Fibroblast of skin of right biceps (primary cell): ENCODE results near the gene ARHGEF7.
A peak's percentile ranks its signal among the peaks of the same experiment; 100 is the strongest.
"Not testable (repeated sequence)": the region's sequence is repeated elsewhere in the genome, so short reads cannot be mapped to it uniquely, and the experiment has no call there.

Source experiments
- DNase-seq: peaks from one replicate; pipeline ENCODE4 v3.0.0-alpha.2; 2013

Gene ARHGEF7, protein sequence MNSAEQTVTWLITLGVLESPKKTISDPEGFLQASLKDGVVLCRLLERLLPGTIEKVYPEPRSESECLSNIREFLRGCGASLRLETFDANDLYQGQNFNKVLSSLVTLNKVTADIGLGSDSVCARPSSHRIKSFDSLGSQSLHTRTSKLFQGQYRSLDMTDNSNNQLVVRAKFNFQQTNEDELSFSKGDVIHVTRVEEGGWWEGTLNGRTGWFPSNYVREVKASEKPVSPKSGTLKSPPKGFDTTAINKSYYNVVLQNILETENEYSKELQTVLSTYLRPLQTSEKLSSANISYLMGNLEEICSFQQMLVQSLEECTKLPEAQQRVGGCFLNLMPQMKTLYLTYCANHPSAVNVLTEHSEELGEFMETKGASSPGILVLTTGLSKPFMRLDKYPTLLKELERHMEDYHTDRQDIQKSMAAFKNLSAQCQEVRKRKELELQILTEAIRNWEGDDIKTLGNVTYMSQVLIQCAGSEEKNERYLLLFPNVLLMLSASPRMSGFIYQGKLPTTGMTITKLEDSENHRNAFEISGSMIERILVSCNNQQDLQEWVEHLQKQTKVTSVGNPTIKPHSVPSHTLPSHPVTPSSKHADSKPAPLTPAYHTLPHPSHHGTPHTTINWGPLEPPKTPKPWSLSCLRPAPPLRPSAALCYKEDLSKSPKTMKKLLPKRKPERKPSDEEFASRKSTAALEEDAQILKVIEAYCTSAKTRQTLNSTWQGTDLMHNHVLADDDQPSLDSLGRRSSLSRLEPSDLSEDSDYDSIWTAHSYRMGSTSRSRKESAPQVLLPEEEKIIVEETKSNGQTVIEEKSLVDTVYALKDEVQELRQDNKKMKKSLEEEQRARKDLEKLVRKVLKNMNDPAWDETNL

GRCh38 chr13:111115061-111115964 lies at the start of gene ARHGEF7:
Gene ARHGEF7, plus strand, starts transcription at chr13:111115310. Its CDS starts 217 bp downstream, at chr13:111115527.
- no peak for DNase-seq

DNA sequence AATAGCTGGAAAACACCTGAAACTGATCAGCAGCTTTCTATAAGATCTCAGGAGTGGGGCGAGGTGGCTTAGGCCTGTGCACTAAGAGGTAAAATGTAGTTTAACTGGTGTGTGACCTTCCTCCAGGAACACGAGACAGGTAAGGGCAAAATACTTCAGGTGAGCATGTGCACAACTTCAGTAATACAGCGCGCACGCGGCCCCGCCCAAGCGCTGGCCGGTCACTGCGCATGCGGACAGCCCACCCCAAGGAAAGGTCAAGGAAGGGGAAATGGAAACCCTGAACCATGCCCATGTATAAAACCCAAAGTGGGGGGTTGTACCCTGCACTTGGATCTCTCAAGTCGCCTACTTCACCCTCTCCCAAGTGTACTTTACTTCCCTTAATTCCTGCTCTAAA lies 49.4 kb upstream of the ARHGEF7 start:
- DNase-seq, result no peak

DNA sequence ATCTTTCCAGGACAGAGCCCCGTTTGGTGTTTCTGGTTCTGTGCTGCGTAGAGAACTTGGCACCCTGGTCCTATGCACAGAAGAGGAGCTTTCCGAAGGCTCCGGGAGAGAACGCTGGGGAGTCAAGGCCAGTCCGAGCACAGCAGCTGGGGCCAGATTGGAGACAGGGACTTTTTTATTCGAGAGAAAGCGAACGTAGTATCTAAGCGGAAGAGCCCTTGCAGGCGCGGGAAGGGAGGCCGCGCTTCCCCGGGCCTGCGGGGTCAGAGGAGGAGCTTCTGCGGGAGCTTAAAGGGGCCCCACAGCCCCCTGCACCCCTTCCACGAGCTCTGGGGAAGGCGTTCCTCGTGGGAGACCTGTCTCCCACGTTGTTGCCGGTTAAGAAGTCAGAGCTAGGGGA lies 48.6 kb upstream of the ARHGEF7 start:
- no peak for DNase-seq

DNA sequence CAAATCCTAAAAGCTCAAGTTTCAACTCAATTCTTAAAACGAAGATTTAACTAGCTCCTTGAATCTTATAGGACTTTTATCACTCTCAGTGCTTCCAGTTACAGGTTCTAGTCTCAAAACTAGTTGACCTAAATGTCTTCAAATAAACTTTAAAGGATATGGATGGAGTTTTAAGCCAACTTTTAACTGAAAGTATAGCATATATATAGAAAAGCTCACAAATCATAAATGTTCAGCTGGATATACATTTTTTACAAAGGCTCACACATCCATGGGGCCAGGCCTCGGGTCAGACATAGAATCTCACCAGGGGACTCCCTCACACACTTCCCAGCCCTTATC lies 47.1 kb upstream of the ARHGEF7 start:
- DNase-seq, result no peak

DNA sequence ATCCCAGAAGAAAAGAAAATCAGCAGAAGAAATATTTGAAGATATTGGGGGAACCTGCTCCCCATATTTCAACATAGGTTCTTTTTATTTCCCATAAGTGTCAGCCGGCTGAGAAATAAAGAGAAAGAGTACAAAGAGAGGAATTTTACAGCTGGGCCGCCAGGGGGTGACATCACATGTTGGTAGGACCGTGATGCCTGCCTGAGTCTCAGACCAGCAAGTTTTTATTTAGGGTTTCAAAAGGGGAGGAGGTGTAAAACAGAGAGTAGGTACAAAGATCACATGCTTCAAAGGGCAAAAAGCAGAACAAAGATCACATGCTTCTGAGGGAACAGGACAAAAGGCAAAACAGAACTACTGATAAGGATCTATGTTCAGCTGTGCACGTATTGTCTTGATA lies 44.0 kb upstream of the ARHGEF7 start:
- not testable (repeated sequence) for DNase-seq

- not testable (repeated sequence) for DNase-seq
Observed at GRCh38 chr13:111071526-111071925, 43.6 kb upstream of the ARHGEF7 start.

GRCh38 chr13:111074826-111075225 lies 40.3 kb upstream of the ARHGEF7 start:
- peak; percentile 16 for DNase-seq

GRCh38 chr13:111076155-111077013 lies 38.7 kb upstream of the ARHGEF7 start:
- no peak for DNase-seq

- DNase-seq, result no peak
Observed at GRCh38 chr13:111079375-111079774, 35.7 kb upstream of the ARHGEF7 start.

GRCh38 chr13:111080642-111081041 lies 34.5 kb upstream of the ARHGEF7 start:
- no peak for DNase-seq

DNA sequence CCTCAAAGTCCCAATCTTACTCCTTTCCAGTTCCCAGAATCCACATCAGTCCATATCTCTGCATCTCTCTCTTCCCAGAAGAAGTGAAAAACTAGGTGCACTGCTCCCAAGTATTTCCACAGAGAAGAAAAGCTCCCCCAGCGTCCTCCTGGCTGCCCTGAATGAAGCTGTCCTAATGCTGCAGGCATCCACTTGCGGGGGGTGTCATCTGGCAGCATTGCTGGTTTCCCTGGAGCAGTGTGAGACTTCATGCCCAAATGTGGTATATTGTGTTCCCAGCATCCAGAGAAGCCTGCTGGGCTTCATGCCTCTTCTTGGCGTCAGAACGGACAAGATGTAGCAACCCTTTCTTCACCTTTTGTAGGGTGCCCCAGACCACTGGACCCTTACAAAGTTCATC lies 32.9 kb upstream of the ARHGEF7 start:
- DNase-seq, result no peak

- DNase-seq, result not testable (repeated sequence)
Observed at GRCh38 chr13:111082769-111083168, 32.3 kb upstream of the ARHGEF7 start.

DNA sequence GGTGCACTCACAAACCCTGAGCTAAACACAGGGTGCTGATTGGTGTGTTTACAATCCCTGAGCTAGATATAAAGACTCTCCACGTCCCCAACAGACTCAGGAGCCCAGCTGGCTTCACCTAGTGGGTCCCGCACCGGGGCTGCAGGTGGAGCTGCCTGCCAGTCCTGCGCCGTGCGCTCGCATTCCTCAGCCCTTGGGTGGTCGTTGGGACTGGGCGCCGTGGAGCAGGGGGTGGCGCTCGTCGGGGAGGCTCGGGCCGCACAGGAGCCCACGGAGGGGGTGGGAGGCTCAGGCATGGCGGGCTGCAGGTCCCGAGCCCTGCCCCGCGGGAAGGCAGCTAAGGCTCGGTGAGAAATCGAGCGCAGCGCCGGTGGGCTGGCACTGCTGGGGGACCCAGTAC lies 31.4 kb upstream of the ARHGEF7 start:
- not testable (repeated sequence) for DNase-seq

DNA sequence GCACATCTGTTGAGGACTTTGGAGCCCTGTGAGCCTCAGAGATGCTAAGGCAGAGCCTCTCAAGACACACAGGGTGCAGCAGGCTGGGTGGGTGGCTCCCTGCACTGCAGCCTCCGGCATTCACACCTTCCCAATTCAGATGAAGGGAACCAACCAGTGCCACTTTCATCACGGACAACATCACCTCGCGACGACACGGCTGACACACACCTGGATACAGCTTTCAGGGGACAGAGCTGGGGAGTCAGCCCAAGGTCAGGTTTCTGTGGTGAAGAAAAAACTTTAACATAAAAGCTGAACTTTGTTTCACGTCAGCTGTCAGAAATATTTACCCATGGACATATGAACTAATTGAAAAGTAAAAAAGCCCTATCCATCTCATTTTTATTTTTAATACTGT lies 24.9 kb upstream of the ARHGEF7 start:
- no peak for DNase-seq

GRCh38 chr13:111092685-111093084 lies 22.4 kb upstream of the ARHGEF7 start:
- DNase-seq, result no peak

- no peak for DNase-seq
Observed at GRCh38 chr13:111093136-111093535, 22.0 kb upstream of the ARHGEF7 start.

DNA sequence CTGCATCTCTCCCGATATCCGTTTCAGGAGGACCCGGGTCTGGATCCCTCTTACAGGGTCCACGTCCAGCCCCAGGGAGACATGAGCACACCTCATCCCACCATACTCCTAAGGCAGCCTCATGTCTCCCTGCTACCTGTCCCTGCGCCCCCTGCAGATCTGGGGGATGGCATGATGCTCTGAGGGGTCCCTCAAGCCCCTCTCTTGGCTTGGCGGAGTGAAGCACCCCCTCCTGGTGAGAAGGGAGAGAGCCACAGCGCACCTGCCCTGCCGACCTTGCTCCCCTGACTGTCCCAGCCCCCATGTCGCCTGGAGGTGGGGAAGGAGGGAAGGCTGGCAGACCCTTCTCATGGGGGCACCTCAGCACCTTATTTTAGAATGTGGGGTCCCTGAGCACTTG lies 21.5 kb upstream of the ARHGEF7 start:
- no peak for DNase-seq

- DNase-seq, result no peak
Observed at GRCh38 chr13:111095031-111095840, 19.9 kb upstream of the ARHGEF7 start.

GRCh38 chr13:111095911-111096501 lies 19.1 kb upstream of the ARHGEF7 start:
- DNase-seq, result no peak

- no peak for DNase-seq
Observed at GRCh38 chr13:111099290-111099689, 15.8 kb upstream of the ARHGEF7 start.

DNA sequence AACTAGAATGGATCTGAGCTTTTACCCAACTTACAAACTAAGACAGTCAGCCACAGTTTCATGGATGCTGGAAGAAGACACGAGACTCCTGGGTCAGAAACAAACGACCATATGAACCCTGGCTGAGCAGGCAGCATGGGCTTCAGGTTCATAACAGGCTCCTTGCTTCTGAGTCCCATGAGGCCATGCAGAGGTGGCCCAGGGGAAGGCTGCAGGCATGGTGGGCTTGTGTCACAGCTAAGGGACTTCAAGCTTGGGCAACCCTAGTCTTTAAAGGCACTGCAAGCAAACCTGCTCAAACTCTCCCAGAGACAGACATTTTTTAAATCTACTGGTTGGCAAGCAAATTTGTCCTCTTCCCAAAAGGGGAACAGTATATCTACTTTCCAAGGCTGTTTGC lies 5.1 kb upstream of the ARHGEF7 start:
- DNase-seq, result no peak
